ENCODE data around the gene SYCP2. TPM values are rescaled to one million over a fixed set of nuclear protein-coding genes. Genes with fewer than 3 reads are reported as not detected.

The SYCP2 gene
- total and polyA plus RNA-seq, 2 of the 8 experiments (the other 6 are each of a cell fraction or from before 2014, with no cell fraction given) = 0.02 to 0.50 TPM

DNA sequence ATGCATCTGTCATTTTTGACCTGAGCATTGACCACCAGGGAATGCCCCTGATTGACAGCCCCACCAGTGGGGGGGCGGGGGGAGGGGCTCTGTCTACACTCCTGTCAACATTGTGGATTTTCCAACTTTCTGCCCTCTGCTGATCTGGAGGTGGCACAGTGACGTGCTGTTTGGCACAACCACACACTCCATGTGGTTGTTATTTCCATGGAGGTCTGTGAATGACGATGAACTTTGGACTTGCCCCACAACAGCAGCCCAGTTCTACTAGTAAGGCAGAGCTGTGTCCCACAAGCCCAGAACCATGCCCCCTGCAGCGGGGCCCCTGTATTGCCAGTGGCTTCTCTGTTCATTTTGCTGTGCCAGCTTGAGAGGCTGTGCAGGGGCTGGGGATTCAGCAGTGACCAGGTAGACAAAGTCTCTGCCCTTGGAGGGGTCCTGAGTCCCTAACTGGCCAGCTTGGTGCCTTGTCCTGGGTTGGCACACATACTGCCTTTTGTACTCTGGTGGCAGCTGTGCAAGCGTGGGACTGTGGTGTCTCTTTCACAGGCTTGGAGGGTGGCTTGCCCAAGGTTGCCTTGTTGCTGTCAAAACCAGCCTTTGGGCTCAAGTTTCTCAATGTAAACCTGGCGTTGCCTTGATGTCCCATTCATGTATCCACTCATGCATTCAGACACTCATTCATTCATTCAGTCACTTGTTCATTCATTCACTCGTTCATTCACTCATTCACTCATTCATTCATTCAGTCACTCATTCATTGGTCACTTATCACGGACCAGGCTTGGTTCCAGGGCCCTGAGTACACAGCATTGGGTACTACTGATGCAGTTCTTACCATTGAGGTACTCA is 108.5 kb downstream of the SYCP2 start (continued):
- TF ChIP-seq, protein P1, sequence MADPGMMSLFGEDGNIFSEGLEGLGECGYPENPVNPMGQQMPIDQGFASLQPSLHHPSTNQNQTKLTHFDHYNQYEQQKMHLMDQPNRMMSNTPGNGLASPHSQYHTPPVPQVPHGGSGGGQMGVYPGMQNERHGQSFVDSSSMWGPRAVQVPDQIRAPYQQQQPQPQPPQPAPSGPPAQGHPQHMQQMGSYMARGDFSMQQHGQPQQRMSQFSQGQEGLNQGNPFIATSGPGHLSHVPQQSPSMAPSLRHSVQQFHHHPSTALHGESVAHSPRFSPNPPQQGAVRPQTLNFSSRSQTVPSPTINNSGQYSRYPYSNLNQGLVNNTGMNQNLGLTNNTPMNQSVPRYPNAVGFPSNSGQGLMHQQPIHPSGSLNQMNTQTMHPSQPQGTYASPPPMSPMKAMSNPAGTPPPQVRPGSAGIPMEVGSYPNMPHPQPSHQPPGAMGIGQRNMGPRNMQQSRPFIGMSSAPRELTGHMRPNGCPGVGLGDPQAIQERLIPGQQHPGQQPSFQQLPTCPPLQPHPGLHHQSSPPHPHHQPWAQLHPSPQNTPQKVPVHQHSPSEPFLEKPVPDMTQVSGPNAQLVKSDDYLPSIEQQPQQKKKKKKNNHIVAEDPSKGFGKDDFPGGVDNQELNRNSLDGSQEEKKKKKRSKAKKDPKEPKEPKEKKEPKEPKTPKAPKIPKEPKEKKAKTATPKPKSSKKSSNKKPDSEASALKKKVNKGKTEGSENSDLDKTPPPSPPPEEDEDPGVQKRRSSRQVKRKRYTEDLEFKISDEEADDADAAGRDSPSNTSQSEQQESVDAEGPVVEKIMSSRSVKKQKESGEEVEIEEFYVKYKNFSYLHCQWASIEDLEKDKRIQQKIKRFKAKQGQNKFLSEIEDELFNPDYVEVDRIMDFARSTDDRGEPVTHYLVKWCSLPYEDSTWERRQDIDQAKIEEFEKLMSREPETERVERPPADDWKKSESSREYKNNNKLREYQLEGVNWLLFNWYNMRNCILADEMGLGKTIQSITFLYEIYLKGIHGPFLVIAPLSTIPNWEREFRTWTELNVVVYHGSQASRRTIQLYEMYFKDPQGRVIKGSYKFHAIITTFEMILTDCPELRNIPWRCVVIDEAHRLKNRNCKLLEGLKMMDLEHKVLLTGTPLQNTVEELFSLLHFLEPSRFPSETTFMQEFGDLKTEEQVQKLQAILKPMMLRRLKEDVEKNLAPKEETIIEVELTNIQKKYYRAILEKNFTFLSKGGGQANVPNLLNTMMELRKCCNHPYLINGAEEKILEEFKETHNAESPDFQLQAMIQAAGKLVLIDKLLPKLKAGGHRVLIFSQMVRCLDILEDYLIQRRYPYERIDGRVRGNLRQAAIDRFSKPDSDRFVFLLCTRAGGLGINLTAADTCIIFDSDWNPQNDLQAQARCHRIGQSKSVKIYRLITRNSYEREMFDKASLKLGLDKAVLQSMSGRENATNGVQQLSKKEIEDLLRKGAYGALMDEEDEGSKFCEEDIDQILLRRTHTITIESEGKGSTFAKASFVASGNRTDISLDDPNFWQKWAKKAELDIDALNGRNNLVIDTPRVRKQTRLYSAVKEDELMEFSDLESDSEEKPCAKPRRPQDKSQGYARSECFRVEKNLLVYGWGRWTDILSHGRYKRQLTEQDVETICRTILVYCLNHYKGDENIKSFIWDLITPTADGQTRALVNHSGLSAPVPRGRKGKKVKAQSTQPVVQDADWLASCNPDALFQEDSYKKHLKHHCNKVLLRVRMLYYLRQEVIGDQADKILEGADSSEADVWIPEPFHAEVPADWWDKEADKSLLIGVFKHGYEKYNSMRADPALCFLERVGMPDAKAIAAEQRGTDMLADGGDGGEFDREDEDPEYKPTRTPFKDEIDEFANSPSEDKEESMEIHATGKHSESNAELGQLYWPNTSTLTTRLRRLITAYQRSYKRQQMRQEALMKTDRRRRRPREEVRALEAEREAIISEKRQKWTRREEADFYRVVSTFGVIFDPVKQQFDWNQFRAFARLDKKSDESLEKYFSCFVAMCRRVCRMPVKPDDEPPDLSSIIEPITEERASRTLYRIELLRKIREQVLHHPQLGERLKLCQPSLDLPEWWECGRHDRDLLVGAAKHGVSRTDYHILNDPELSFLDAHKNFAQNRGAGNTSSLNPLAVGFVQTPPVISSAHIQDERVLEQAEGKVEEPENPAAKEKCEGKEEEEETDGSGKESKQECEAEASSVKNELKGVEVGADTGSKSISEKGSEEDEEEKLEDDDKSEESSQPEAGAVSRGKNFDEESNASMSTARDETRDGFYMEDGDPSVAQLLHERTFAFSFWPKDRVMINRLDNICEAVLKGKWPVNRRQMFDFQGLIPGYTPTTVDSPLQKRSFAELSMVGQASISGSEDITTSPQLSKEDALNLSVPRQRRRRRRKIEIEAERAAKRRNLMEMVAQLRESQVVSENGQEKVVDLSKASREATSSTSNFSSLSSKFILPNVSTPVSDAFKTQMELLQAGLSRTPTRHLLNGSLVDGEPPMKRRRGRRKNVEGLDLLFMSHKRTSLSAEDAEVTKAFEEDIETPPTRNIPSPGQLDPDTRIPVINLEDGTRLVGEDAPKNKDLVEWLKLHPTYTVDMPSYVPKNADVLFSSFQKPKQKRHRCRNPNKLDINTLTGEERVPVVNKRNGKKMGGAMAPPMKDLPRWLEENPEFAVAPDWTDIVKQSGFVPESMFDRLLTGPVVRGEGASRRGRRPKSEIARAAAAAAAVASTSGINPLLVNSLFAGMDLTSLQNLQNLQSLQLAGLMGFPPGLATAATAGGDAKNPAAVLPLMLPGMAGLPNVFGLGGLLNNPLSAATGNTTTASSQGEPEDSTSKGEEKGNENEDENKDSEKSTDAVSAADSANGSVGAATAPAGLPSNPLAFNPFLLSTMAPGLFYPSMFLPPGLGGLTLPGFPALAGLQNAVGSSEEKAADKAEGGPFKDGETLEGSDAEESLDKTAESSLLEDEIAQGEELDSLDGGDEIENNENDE (IDR thresholded peaks at IDR 0.05; ENCODE audit: insufficient replicate concordance, low read length) = no peak
- TF ChIP-seq, protein P2, sequence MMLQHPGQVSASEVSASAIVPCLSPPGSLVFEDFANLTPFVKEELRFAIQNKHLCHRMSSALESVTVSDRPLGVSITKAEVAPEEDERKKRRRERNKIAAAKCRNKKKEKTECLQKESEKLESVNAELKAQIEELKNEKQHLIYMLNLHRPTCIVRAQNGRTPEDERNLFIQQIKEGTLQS (IDR thresholded peaks at IDR 0.05; ENCODE audit: insufficient read depth, low read depth, low read length) = no peak
- TF ChIP-seq POLR2AphosphoS5 (IDR thresholded peaks at IDR 0.05; ENCODE audit: low read depth, low read length) (no peak), RNF2 (IDR thresholded peaks at IDR 0.05; ENCODE audit: borderline replicate concordance, low read depth, low read length, missing control alignments, poor library complexity, severe bottlenecking) (no peak), BCL11A (IDR thresholded peaks at IDR 0.05; ENCODE audit: low read depth in 2 of 2, low read length in 2 of 2) (no peak), KDM5A (IDR thresholded peaks at IDR 0.05; ENCODE audit: low read length) (no peak), SIRT6 (IDR thresholded peaks at IDR 0.05; ENCODE audit: low read length) (no peak), SAP30 (IDR thresholded peaks at IDR 0.05; ENCODE audit: insufficient read depth, insufficient replicate concordance, low read length) (no peak), POU5F1 (IDR thresholded peaks at IDR 0.05; ENCODE audit: low read depth, low read length) (no peak)

All from H1 (cell line).